ENCODE measurements around the gene SLIT3.

SLIT3 gene

GRCh38 chr5:168947212-168947868 lies 353.6 kb downstream of the SLIT3 start:
- Mint-ChIP-seq H3K9me3 (no peaks in the 10 kb centered on the region), H3K27ac (no peak overlapping the region), H3K4me3 (no peak overlapping the region), H3K36me3 (ENCODE audit: low read depth) (no peaks in the 10 kb centered on the region), H3K4me1 (ENCODE audit: low read depth) (peaks cover 21% of the 10 kb centered on the region), H3K27me3 (ENCODE audit: low read depth) (no peaks in the 10 kb centered on the region)
- DNase-seq (ENCODE audit: low spot score): peak; percentile 22

- no peaks in the 10 kb centered on the region for H3K27me3 Mint-ChIP-seq (ENCODE audit: low read depth)
- H3K4me1 Mint-ChIP-seq (ENCODE audit: low read depth): peaks cover 21% of the 10 kb centered on the region
- no peak overlapping the region for H3K4me3 Mint-ChIP-seq
- DNase-seq (ENCODE audit: low spot score): no peak
- H3K9me3 Mint-ChIP-seq: no peaks in the 10 kb centered on the region
- H3K36me3 Mint-ChIP-seq (ENCODE audit: low read depth): no peaks in the 10 kb centered on the region
- no peak overlapping the region for H3K27ac Mint-ChIP-seq
Measured at GRCh38 chr5:168946363-168946762, 354.6 kb downstream of the SLIT3 start.

DNA sequence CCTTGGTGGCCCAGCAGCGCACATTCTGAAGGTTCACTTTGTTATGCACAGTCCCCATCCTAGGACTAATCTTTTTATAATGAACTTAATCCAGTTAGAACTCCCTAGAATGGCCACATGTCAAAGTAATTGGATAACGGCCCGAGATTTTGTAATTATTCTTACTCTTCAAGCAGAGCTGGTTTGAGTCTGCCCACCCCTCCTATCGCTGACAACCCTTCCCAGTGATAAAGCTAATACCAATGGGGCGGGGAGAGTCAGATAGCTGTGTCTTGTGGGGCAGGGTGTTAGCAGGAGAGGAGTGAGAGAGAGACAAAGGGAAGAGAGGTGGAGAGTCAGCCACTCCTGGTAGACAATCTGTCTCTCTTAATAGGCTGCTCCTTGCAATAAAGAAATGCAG lies 356.9 kb downstream of the SLIT3 start:
- Mint-ChIP-seq H3K4me1 (ENCODE audit: low read depth) (peaks cover 20% of the 10 kb centered on the region), H3K4me3 (no peak overlapping the region), H3K9me3 (no peaks in the 10 kb centered on the region), H3K36me3 (ENCODE audit: low read depth) (no peaks in the 10 kb centered on the region), H3K27me3 (ENCODE audit: low read depth) (no peaks in the 10 kb centered on the region), H3K27ac (no peak overlapping the region)
- no peak for DNase-seq (ENCODE audit: low spot score)

DNA sequence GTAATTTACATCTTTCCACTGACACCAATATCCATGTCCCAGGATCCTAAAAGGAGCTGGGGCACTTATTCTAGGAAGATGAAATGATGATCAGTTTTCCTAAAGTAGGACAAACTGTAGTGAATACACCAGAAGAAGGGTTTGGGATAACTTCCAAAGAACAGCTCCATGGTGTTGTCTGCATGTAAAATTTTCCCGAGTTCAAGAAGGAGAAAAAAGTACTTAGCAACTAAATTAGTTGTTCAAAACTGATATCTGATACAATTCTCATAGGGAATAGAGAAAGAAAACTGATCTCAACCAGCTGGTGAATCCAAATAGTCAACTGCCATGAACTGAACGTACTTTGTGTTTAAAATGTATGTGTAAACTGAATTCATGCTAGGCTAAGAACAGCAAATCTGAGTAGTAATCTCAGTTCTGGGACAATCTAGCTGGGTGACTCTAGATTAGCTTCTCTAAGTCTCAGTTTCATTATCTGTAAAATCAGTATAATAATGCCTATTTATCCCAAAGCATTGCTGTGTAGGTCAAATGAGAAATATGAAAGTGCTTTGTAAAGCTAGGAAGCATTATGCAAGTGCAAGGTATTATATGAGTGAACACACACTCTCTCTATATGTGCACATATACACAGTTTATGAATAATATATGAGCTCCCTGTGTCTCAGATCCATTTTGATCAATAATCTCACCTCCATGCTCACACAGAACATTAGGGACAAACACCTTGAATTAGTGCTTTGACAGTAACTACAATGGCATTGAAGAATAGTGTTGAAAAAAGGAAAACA lies 357.7 kb downstream of the SLIT3 start:
- no peak for DNase-seq (ENCODE audit: low spot score)
- Mint-ChIP-seq H3K4me1 (ENCODE audit: low read depth) (peaks cover 20% of the 10 kb centered on the region), H3K9me3 (no peaks in the 10 kb centered on the region), H3K27ac (no peak overlapping the region), H3K27me3 (ENCODE audit: low read depth) (no peaks in the 10 kb centered on the region), H3K4me3 (no peak overlapping the region), H3K36me3 (ENCODE audit: low read depth) (no peaks in the 10 kb centered on the region)

- Mint-ChIP-seq H3K27me3 (ENCODE audit: low read depth) (no peaks in the 10 kb centered on the region), H3K4me3 (no peak overlapping the region), H3K27ac (no peak overlapping the region), H3K4me1 (ENCODE audit: low read depth) (peaks cover 18% of the 10 kb centered on the region), H3K9me3 (no peaks in the 10 kb centered on the region), H3K36me3 (ENCODE audit: low read depth) (no peaks in the 10 kb centered on the region)
- DNase-seq (ENCODE audit: low spot score): no peak
Measured at GRCh38 chr5:168941901-168942300, 359.0 kb downstream of the SLIT3 start.

DNA sequence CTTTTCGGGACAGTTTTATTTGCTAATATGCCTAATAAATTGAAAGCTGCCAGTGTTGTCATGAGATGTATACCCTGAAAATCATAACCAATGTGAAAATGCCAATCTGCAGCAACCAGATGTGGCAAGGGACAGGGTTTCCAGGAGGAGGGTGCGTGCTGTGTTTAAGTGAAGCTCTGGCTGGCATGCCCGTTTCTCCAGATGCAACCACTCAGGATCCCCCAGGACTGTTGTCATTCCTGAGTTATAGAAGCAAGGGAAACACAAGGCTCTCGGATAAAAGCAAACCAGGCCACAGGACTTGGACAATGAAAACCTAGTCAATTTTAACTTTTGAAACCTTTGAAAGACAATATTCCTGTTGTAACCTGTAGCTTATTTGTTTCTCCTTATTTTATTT lies 360.2 kb downstream of the SLIT3 start:
- no peaks in the 10 kb centered on the region for H3K27me3 Mint-ChIP-seq (ENCODE audit: low read depth)
- no peaks in the 10 kb centered on the region for H3K36me3 Mint-ChIP-seq (ENCODE audit: low read depth)
- H3K4me1 Mint-ChIP-seq (ENCODE audit: low read depth): peaks cover 20% of the 10 kb centered on the region
- H3K9me3 Mint-ChIP-seq: no peaks in the 10 kb centered on the region
- no peak overlapping the region for H3K27ac Mint-ChIP-seq
- H3K4me3 Mint-ChIP-seq: no peak overlapping the region
- DNase-seq (ENCODE audit: low spot score): no peak

- Mint-ChIP-seq H3K4me1 (ENCODE audit: low read depth) (peaks cover 20% of the 10 kb centered on the region), H3K36me3 (ENCODE audit: low read depth) (no peaks in the 10 kb centered on the region), H3K4me3 (no peak overlapping the region), H3K27ac (no peak overlapping the region), H3K9me3 (no peaks in the 10 kb centered on the region), H3K27me3 (ENCODE audit: low read depth) (no peaks in the 10 kb centered on the region)
- no peak for DNase-seq (ENCODE audit: low spot score)
Measured at GRCh38 chr5:168939887-168940544, 360.9 kb downstream of the SLIT3 start.

DNA sequence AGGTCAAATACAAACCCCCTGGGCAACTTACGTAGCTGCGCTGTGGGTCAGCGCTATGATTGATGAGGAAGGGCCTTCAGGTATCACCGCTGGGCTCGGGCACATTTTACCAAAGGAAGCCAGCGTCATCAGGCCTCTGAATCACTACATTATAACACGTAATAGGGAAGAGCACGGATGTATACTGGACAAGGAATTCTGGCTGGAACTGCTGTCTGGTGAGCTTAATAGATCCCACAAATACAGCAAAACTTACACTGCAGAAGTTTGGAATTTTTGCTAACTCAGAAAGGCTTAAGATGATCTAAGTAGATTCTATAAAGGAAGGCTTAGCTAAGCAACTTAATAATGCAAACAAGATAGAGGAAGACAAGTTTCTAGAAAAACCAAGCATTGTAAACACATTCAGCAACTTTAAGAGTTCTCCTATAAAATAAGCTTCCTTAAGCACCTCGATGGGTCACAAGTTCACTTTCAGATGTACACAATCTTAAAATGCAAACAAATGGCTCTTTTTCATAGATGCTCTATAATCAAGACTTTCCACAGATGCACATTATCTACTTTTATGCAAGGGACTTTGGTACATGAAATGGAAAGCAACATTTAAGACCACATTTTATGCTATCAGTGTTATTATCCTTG lies 361.7 kb downstream of the SLIT3 start:
- Mint-ChIP-seq H3K9me3 (no peaks in the 10 kb centered on the region), H3K27me3 (ENCODE audit: low read depth) (no peaks in the 10 kb centered on the region), H3K4me1 (ENCODE audit: low read depth) (peaks cover 15% of the 10 kb centered on the region), H3K4me3 (no peak overlapping the region), H3K36me3 (ENCODE audit: low read depth) (no peaks in the 10 kb centered on the region), H3K27ac (no peak overlapping the region)
- DNase-seq (ENCODE audit: low spot score): no peak

DNA sequence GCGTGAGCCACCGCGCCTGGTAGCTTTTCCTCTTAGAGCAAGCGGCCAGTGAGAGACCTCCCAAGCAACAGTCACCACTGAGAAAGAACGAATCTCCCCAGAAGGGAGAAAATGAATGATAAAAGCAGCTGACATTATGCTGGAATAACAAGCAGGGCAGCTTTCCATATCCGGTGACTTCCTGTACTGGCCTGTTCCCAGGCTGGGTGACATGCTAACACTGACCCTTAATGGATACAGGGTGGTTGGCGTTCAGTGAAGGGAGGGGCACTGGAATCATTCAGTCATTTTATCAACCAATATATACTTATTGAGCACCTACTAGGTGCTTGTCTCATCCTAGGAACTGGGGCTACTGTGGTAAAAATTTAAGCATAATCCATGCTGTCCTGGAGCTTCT lies 364.4 kb downstream of the SLIT3 start:
- no peaks in the 10 kb centered on the region for H3K27me3 Mint-ChIP-seq (ENCODE audit: low read depth)
- no peaks in the 10 kb centered on the region for H3K36me3 Mint-ChIP-seq (ENCODE audit: low read depth)
- DNase-seq (ENCODE audit: low spot score): no peak
- no peak overlapping the region for H3K27ac Mint-ChIP-seq
- no peaks in the 10 kb centered on the region for H3K9me3 Mint-ChIP-seq
- H3K4me3 Mint-ChIP-seq: no peak overlapping the region
- H3K4me1 Mint-ChIP-seq (ENCODE audit: low read depth): peaks cover 7% of the 10 kb centered on the region

DNA sequence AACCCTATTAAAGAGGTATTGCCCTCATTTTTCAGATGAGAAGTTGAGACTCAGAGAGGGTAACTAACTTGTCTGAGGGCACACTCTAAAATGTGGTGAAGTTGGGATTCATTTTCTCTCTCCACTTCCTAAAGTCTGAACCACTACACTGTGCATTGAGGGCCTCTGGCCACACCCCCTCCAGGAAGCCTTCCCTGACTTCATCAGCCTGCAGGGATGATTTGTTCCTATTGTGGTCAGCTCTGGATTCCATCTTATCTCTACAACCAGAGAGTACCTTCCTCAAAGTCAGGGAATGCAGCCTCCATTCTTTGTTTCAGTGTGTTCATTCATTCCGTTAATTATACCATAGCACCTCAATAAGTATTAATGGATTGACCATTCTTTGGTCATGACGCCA lies 365.8 kb downstream of the SLIT3 start:
- Mint-ChIP-seq H3K4me3 (no peak overlapping the region), H3K9me3 (no peaks in the 10 kb centered on the region), H3K27ac (no peak overlapping the region), H3K27me3 (ENCODE audit: low read depth) (no peaks in the 10 kb centered on the region), H3K36me3 (ENCODE audit: low read depth) (no peaks in the 10 kb centered on the region), H3K4me1 (ENCODE audit: low read depth) (peaks cover 6% of the 10 kb centered on the region)
- no peak for DNase-seq (ENCODE audit: low spot score)

DNA sequence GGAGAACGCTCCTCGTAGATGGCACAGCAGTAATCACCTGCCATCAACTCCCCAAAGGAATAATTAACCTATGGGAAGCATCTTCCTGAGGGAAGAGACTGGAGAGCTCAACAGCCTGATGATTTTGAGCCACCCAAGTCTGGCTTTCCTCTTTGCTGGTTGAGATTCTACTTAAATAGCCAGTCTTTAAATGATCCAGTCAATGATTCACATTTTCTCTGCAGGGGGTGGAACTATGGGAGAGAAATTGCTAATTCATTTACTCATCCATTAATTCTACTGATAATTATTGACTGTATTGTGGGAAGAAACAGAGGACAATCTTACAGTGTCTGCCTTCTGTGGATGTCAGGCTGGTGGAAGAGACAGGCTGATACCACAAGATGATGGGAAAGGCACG lies 366.8 kb downstream of the SLIT3 start:
- Mint-ChIP-seq H3K36me3 (ENCODE audit: low read depth) (no peaks in the 10 kb centered on the region), H3K9me3 (no peaks in the 10 kb centered on the region), H3K27ac (no peak overlapping the region)

GRCh38 chr5:168932400-168933189 lies 368.3 kb downstream of the SLIT3 start:
- H3K9me3 Mint-ChIP-seq: no peaks in the 10 kb centered on the region

More for the DNA sequence above, 366.8 kb downstream of the SLIT3 start:
- no peaks in the 10 kb centered on the region for H3K27me3 Mint-ChIP-seq (ENCODE audit: low read depth)
- peaks cover 2% of the 10 kb centered on the region for H3K4me1 Mint-ChIP-seq (ENCODE audit: low read depth)
- no peak overlapping the region for H3K4me3 Mint-ChIP-seq
- DNase-seq (ENCODE audit: low spot score): no peak

GRCh38 chr5:168931638-168932345 lies 369.1 kb downstream of the SLIT3 start:
- H3K27me3 Mint-ChIP-seq (ENCODE audit: low read depth): peaks cover 2% of the 10 kb centered on the region
- peaks cover under 1% of the 10 kb centered on the region for H3K4me1 Mint-ChIP-seq (ENCODE audit: low read depth)
- no peaks in the 10 kb centered on the region for H3K9me3 Mint-ChIP-seq
- no peak overlapping the region for H3K4me3 Mint-ChIP-seq
- no peaks in the 10 kb centered on the region for H3K36me3 Mint-ChIP-seq (ENCODE audit: low read depth)
- peak; percentile 33 for DNase-seq (ENCODE audit: low spot score)
- H3K27ac Mint-ChIP-seq: no peak overlapping the region

More at GRCh38 chr5:168932400-168933189, 368.3 kb downstream of the SLIT3 start:
- Mint-ChIP-seq H3K4me1 (ENCODE audit: low read depth) (peaks cover 2% of the 10 kb centered on the region), H3K4me3 (no peak overlapping the region), H3K27ac (no peak overlapping the region), H3K27me3 (ENCODE audit: low read depth) (peaks cover 2% of the 10 kb centered on the region), H3K36me3 (ENCODE audit: low read depth) (no peaks in the 10 kb centered on the region)
- DNase-seq (ENCODE audit: low spot score): no peak

Data from T-helper 2 cell treated with Interferon-gamma antibody and Interleukin-4, amounts not matched to agents 5 μg/mL and 100 μg/mL, for 36 hours (primary cell).